ENCODE data around the gene ALKBH5. TPM values are rescaled to one million over a fixed set of nuclear protein-coding genes. Genes with fewer than 3 reads are reported as not detected.

ALKBH5 gene
- total and polyA plus RNA-seq, 2 experiments from 2014 or later, result 56.6 to 78.3 TPM

DNA sequence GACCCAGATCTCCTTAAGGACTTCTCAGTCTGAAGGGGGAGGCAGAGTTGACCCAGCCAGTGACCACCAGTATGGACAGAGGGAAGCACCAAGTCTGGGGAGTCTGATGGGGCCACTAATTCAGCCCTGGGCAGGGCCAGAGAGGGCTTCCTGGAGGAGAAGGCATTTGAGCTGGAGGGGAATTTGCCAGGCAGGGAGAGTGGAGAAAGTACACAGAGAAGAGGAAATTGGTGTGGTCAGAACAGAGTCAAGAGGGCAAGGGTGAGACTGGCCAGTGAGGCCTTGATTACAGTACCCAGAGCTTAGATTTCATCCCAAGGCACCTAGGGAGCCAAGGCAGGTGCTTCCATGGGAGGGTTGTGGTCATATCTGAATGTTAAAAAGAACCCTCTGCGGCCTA is 38.8 kb upstream of the ALKBH5 start:
- 86% methylated on average over 1 of the region's 1 CpG for WGBS (ENCODE audit: low lambda C conversion rate, missing lambda C conversion rate)
- Histone ChIP-seq H3K9me2 (replicated peaks; ENCODE audit: insufficient read depth) (no peaks in the 10 kb centered on the region), H3K4me1 (ENCODE audit: insufficient read depth) (peaks cover 2% of the 10 kb centered on the region), H3K36me3 (replicated peaks; ENCODE audit: insufficient read depth, low read depth) (no peaks in the 10 kb centered on the region), H3K9me3 (ENCODE audit: low read depth) (no peaks in the 10 kb centered on the region), H3K4me2 (no peak overlapping the region), H2AFZ (no peak overlapping the region), H3K79me2 (no peaks in the 10 kb centered on the region), H4K20me1 (ENCODE audit: insufficient read depth, poor library complexity, severe bottlenecking) (no peaks in the 10 kb centered on the region), H3K27me3 (no peaks in the 10 kb centered on the region), H3K27ac (no peak overlapping the region), H3K4me3 (no peak overlapping the region)
- no peak for DNase-seq (ENCODE audit: low spot score)
- no peak for TF ChIP-seq EZH2 (IDR thresholded peaks at IDR 0.05; ENCODE audit: borderline replicate concordance)
- TF ChIP-seq CTCF (IDR thresholded peaks at IDR 0.05; ENCODE audit: poor library complexity), result no peak
- TF ChIP-seq EZH2phosphoT487 (IDR thresholded peaks at IDR 0.05; ENCODE audit: low read depth, severe bottlenecking, unreplicated experiment), result no peak

DNA sequence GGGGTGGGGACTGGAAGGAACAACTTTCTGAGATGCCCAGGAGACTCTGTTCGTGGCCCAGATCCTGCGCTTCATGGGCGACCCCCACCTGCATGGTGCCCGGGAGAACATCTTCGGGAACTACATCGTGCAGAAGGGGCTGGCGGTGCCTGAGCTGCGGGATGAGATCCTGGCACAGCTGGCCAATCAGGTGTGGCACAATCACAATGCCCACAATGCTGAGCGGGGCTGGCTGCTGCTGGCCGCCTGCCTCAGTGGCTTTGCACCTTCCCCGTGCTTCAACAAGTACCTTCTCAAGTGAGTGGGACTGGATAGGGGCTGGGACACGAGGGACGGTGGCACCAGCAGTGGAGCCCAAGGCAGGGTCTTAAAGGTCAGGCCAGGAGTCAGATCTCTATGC is 37.8 kb upstream of the ALKBH5 start:
- 92% methylated on average over 13 of the region's 13 CpGs for WGBS (ENCODE audit: low lambda C conversion rate, missing lambda C conversion rate)

GRCh38 chr17:18146259-18146658 is 37.4 kb upstream of the ALKBH5 start:
- Histone ChIP-seq H3K4me3 (no peak overlapping the region), H3K36me3 (replicated peaks; ENCODE audit: insufficient read depth, low read depth) (no peaks in the 10 kb centered on the region), H4K20me1 (ENCODE audit: insufficient read depth, poor library complexity, severe bottlenecking) (no peaks in the 10 kb centered on the region), H3K27me3 (no peaks in the 10 kb centered on the region), H3K79me2 (no peaks in the 10 kb centered on the region), H3K27ac (no peak overlapping the region), H3K4me1 (ENCODE audit: insufficient read depth) (no peaks in the 10 kb centered on the region), H3K4me2 (no peak overlapping the region), H2AFZ (no peak overlapping the region), H3K9me3 (ENCODE audit: low read depth) (no peaks in the 10 kb centered on the region), H3K9me2 (replicated peaks; ENCODE audit: insufficient read depth) (no peaks in the 10 kb centered on the region)
- TF ChIP-seq EZH2phosphoT487 (IDR thresholded peaks at IDR 0.05; ENCODE audit: low read depth, severe bottlenecking, unreplicated experiment), result no peak
- no peak for TF ChIP-seq CTCF (IDR thresholded peaks at IDR 0.05; ENCODE audit: poor library complexity)
- TF ChIP-seq EZH2 (IDR thresholded peaks at IDR 0.05; ENCODE audit: borderline replicate concordance), result no peak
- no peak for DNase-seq (ENCODE audit: low spot score)
- 95% methylated on average over 2 of the region's 2 CpGs for WGBS (ENCODE audit: low lambda C conversion rate, missing lambda C conversion rate)

More for the DNA sequence above, 37.8 kb upstream of the ALKBH5 start:
- Histone ChIP-seq H3K27ac (no peak overlapping the region), H3K4me1 (ENCODE audit: insufficient read depth) (no peaks in the 10 kb centered on the region), H2AFZ (no peak overlapping the region), H3K4me2 (no peak overlapping the region), H4K20me1 (ENCODE audit: insufficient read depth, poor library complexity, severe bottlenecking) (no peaks in the 10 kb centered on the region), H3K27me3 (no peaks in the 10 kb centered on the region), H3K36me3 (replicated peaks; ENCODE audit: insufficient read depth, low read depth) (no peaks in the 10 kb centered on the region), H3K4me3 (no peak overlapping the region), H3K79me2 (no peaks in the 10 kb centered on the region), H3K9me3 (ENCODE audit: low read depth) (no peaks in the 10 kb centered on the region), H3K9me2 (replicated peaks; ENCODE audit: insufficient read depth) (no peaks in the 10 kb centered on the region)
- DNase-seq (ENCODE audit: low spot score), result no peak
- TF ChIP-seq EZH2 (IDR thresholded peaks at IDR 0.05; ENCODE audit: borderline replicate concordance) (no peak), CTCF (IDR thresholded peaks at IDR 0.05; ENCODE audit: poor library complexity) (no peak), EZH2phosphoT487 (IDR thresholded peaks at IDR 0.05; ENCODE audit: low read depth, severe bottlenecking, unreplicated experiment) (no peak)

GRCh38 chr17:18146980-18147379 is 36.6 kb upstream of the ALKBH5 start:
- Histone ChIP-seq H3K9me2 (replicated peaks; ENCODE audit: insufficient read depth) (no peaks in the 10 kb centered on the region), H4K20me1 (ENCODE audit: insufficient read depth, poor library complexity, severe bottlenecking) (no peaks in the 10 kb centered on the region), H3K9me3 (ENCODE audit: low read depth) (no peaks in the 10 kb centered on the region), H3K4me1 (ENCODE audit: insufficient read depth) (no peaks in the 10 kb centered on the region), H3K27me3 (no peaks in the 10 kb centered on the region), H3K4me2 (no peak overlapping the region), H3K79me2 (no peaks in the 10 kb centered on the region), H3K36me3 (replicated peaks; ENCODE audit: insufficient read depth, low read depth) (no peaks in the 10 kb centered on the region), H3K4me3 (no peak overlapping the region), H2AFZ (no peak overlapping the region), H3K27ac (no peak overlapping the region)
- WGBS (ENCODE audit: low lambda C conversion rate, missing lambda C conversion rate), result 77% methylated on average over 3 of the region's 3 CpGs
- DNase-seq (ENCODE audit: low spot score), result no peak
- TF ChIP-seq CTCF (IDR thresholded peaks at IDR 0.05; ENCODE audit: poor library complexity) (no peak), EZH2phosphoT487 (IDR thresholded peaks at IDR 0.05; ENCODE audit: low read depth, severe bottlenecking, unreplicated experiment) (no peak), EZH2 (IDR thresholded peaks at IDR 0.05; ENCODE audit: borderline replicate concordance) (no peak)
